ENCODE data around the gene PCDHB11.
"Not testable (repeated sequence)": the region's sequence is repeated elsewhere in the genome, so short reads cannot be mapped to it uniquely, and the experiment has no call there.

Gene PCDHB11

GRCh38 chr5:141186897-141187512 lies 12.4 kb upstream of the PCDHB11 start, which contains the start of gene PCDHB9:
Gene PCDHB9, plus strand, starts transcription at chr5:141187161. Its CDS starts 158 bp downstream, at chr5:141187319.
- DNase-seq (ENCODE audit: low read depth in 2 of 2) = no peak

GRCh38 chr5:141188682-141189081 lies 10.7 kb upstream of the PCDHB11 start:
- not testable (repeated sequence) for DNase-seq (ENCODE audit: low read depth in 2 of 2)

DNA sequence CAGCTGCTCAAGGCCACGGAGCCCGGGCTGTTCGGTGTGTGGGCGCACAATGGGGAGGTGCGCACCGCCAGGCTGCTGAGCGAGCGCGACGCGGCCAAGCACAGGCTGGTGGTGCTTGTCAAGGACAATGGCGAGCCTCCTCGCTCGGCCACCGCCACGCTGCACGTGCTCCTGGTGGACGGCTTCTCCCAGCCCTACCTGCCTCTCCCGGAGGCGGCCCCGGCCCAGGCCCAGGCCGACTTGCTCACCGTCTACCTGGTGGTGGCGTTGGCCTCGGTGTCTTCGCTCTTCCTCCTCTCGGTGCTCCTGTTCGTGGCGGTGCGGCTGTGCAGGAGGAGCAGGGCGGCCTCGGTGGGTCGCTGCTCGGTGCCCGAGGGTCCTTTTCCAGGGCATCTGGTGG lies 10.3 kb upstream of the PCDHB11 start:
- not testable (repeated sequence) for DNase-seq (ENCODE audit: low read depth in 2 of 2)

DNA sequence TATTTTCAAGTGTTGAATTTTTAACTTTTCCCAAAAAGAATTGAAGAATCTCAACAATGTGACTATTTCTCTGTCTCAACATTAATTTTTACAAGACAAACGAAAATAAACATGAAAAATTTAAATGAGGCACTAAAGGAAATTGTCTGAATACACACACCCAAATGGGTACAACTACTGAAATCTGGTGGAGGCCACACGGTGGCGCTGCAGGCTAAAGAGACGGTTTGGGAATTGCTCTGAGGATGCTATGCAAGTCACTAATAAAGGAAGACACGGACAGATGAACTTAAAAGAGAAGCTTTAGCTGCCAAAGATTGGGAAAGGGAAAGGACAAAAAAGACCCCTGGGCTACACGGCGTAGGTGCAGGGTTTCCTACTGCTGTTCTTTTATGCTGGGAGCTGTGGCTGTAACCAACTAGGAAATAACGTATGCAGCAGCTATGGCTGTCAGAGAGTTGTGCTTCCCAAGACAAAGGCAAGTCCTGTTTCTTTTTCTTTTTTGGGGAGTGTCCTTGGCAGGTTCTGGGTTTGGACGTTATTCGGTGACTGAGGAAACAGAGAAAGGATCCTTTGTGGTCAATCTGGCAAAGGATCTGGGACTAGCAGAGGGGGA lies 7.2 kb upstream of the PCDHB11 start, which contains the start of gene PCDHB10:
TSS of gene PCDHB10 (plus strand) at position 244 of the 616 bp plus-strand sequence. CDS start at position 444, 200 bp downstream.
- DNase-seq (ENCODE audit: low read depth in 2 of 2) = no peak

- DNase-seq (ENCODE audit: low read depth in 2 of 2) = not testable (repeated sequence)
These were observed 5.1 kb upstream of the PCDHB11 start for GRCh38 chr5:141194332-141194731.

GRCh38 chr5:141196363-141196762 lies 3.1 kb upstream of the PCDHB11 start:
- no peak for DNase-seq (ENCODE audit: low read depth in 2 of 2)

DNA sequence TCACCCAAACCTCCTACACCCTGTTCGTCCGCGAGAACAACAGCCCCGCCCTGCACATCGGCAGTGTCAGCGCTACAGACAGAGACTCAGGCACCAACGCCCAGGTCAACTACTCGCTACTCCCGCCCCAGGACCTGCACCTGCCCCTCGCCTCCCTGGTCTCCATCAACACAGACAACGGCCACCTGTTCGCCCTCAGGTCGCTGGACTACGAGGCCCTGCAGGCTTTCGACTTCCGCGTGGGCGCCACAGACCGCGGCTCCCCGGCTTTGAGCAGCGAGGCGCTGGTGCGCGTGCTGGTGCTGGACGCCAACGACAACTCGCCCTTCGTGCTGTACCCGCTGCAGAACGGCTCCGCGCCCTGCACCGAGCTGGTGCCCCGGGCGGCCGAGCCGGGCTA lies 1.7 kb downstream of the PCDHB11 start:
- not testable (repeated sequence) for DNase-seq (ENCODE audit: low read depth in 2 of 2)

DNA sequence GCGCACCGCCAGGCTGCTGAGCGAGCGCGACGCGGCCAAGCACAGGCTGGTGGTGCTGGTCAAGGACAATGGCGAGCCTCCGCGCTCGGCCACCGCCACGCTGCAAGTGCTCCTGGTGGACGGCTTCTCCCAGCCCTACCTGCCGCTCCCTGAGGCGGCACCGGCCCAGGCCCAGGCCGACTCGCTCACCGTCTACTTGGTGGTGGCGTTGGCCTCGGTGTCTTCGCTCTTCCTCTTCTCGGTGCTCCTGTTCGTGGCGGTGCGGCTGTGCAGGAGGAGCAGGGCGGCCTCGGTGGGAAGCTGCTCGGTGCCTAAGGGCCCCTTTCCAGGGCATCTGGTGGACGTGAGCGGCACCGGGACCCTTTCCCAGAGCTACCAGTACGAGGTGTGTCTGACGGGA lies 2.2 kb downstream of the PCDHB11 start:
- not testable (repeated sequence) for DNase-seq (ENCODE audit: low read depth in 2 of 2)

DNA sequence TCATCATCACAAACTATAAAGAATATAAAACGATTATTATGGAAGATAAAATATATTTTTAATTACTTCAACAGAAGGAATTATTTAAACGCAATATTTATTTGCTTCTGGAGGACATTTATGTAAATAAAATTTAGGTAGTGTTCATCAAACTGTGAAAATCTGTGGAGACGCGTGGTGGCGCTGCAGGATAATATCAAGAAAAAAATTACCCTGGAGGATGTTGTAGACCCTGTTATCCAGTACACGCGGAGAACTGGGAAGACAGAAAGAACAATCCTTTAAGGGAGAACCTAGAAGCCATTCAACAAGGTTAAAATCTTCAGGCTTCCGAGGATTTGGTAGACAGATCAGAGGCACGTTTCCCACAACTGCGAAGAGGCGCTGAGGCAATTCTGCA lies 9.1 kb downstream of the PCDHB11 start, which contains the start of gene PCDHB12:
TSS of gene PCDHB12 (plus strand) at position 242 of the 400 bp plus-strand sequence. CDS start 189 bp downstream, outside the sequence.
- no peak for DNase-seq (ENCODE audit: low read depth in 2 of 2)

GRCh38 chr5:141210281-141210680 lies 10.9 kb downstream of the PCDHB11 start:
- not testable (repeated sequence) for DNase-seq (ENCODE audit: low read depth in 2 of 2)

DNA sequence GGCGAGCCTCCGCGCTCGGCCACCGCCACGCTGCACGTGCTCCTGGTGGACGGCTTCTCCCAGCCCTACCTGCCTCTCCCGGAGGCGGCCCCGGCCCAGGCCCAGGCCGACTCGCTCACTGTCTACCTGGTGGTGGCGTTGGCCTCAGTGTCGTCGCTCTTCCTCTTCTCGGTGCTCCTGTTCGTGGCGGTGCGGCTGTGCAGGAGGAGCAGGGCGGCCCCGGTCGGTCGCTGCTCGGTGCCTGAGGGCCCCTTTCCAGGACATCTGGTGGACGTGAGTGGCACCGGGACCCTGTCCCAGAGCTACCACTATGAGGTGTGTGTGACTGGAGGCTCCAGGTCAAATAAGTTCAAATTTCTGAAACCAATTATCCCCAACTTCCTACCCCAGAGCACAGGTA lies 11.4 kb downstream of the PCDHB11 start:
- DNase-seq (ENCODE audit: low read depth in 2 of 2) = not testable (repeated sequence)

- DNase-seq (ENCODE audit: low read depth in 2 of 2) = not testable (repeated sequence)
These were observed 14.4 kb downstream of the PCDHB11 start, which contains the start of gene PCDHB13 for GRCh38 chr5:141213656-141214339. Gene PCDHB13, plus strand, starts transcription at chr5:141213919. Its CDS starts 205 bp downstream, at chr5:141214124.

DNA sequence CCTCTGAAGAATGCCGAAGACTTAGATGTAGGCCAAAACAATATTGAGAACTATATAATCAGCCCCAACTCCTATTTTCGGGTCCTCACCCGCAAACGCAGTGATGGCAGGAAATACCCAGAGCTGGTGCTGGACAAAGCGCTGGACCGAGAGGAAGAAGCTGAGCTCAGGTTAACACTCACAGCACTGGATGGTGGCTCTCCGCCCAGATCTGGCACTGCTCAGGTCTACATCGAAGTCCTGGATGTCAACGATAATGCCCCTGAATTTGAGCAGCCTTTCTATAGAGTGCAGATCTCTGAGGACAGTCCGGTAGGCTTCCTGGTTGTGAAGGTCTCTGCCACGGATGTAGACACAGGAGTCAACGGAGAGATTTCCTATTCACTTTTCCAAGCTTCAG lies 15.2 kb downstream of the PCDHB11 start:
- DNase-seq (ENCODE audit: low read depth in 2 of 2) = not testable (repeated sequence)

GRCh38 chr5:141215504-141215903 lies 16.1 kb downstream of the PCDHB11 start:
- DNase-seq (ENCODE audit: low read depth in 2 of 2) = not testable (repeated sequence)

GRCh38 chr5:141216035-141216434 lies 16.6 kb downstream of the PCDHB11 start:
- not testable (repeated sequence) for DNase-seq (ENCODE audit: low read depth in 2 of 2)

- DNase-seq (ENCODE audit: low read depth in 2 of 2) = no peak
These were observed 23.8 kb downstream of the PCDHB11 start, which contains the start of gene PCDHB14 for GRCh38 chr5:141223112-141223783. Gene PCDHB14, plus strand, starts transcription at chr5:141223343. Its CDS starts 163 bp downstream, at chr5:141223506.

- not testable (repeated sequence) for DNase-seq (ENCODE audit: low read depth in 2 of 2)
These were observed 25.4 kb downstream of the PCDHB11 start for GRCh38 chr5:141224844-141225243.

DNA sequence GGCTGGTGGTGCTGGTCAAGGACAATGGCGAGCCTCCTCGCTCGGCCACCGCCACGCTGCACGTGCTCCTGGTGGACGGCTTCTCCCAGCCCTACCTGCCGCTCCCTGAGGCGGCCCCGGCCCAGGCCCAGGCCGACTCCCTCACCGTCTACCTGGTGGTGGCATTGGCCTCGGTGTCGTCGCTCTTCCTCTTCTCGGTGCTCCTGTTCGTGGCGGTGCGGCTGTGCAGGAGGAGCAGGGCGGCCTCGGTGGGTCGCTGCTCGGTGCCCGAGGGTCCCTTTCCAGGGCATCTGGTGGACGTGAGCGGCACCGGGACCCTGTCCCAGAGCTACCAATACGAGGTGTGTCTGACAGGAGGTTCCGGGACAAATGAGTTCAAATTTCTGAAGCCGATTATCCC lies 26.0 kb downstream of the PCDHB11 start:
- DNase-seq (ENCODE audit: low read depth in 2 of 2) = not testable (repeated sequence)

GRCh38 chr5:141234109-141234667 lies 34.8 kb downstream of the PCDHB11 start:
- DNase-seq (ENCODE audit: low read depth in 2 of 2) = no peak

GRCh38 chr5:141235922-141236321 lies 36.5 kb downstream of the PCDHB11 start:
- not testable (repeated sequence) for DNase-seq (ENCODE audit: low read depth in 2 of 2)

All from fibroblast of skin of left quadriceps (primary cell).